ENCODE results near the gene SART3. TPM values are rescaled to one million over a fixed set of nuclear protein-coding genes. Genes with fewer than 3 reads are reported as not detected.
"Not testable (repeated sequence)": the region's sequence is repeated elsewhere in the genome, so short reads cannot be mapped to it uniquely, and the experiment has no call there.

The SART3 gene
- total RNA-seq, 1 donor from 2014 or later, result 79.0 TPM

GRCh38 chr12:108594323-108594903 is 33.4 kb upstream of the SART3 start:
- H3K36me3 Mint-ChIP-seq, result no peaks in the 10 kb centered on the region
- Histone ChIP-seq H3K9ac (no peak overlapping the region), H3K36me3 (no peaks in the 10 kb centered on the region), H3K4me2 (no peak overlapping the region), H3K4me1 (peaks cover 20% of the 10 kb centered on the region), H3K9me3 (ENCODE audit: low read depth) (no peaks in the 10 kb centered on the region), H3K4me3 (no peak overlapping the region), H3K27me3 (no peaks in the 10 kb centered on the region), H2AFZ (replicated peaks) (no peak overlapping the region), H3F3A (ENCODE audit: low read depth) (peaks cover 11% of the 10 kb centered on the region), H3K27ac (peak overlapping the region; percentile 46), H3K79me2 (ENCODE audit: low read depth) (no peaks in the 10 kb centered on the region), H4K20me1 (ENCODE audit: low read depth) (no peaks in the 10 kb centered on the region)
- H3K4me3 Mint-ChIP-seq, result no peak overlapping the region
- H3K27me3 Mint-ChIP-seq (ENCODE audit: insufficient read depth, low read depth), result peaks cover 18% of the 10 kb centered on the region
- DNase-seq (ENCODE audit: low spot score), result no peak
- no peak overlapping the region for H3K27ac Mint-ChIP-seq
- H3K9me3 Mint-ChIP-seq, result no peaks in the 10 kb centered on the region
- peaks cover 22% of the 10 kb centered on the region for H3K4me1 Mint-ChIP-seq
- TF ChIP-seq EZH2 (IDR thresholded peaks at IDR 0.05), result no peak
- TF ChIP-seq EZH2phosphoT487 (IDR thresholded peaks at IDR 0.05), result no peak

- Histone ChIP-seq H4K20me1 (ENCODE audit: low read depth) (no peaks in the 10 kb centered on the region), H2AFZ (replicated peaks) (no peak overlapping the region), H3F3A (ENCODE audit: low read depth) (peaks cover 4% of the 10 kb centered on the region), H3K27me3 (no peaks in the 10 kb centered on the region), H3K36me3 (no peaks in the 10 kb centered on the region), H3K9ac (no peak overlapping the region), H3K4me1 (peaks cover 29% of the 10 kb centered on the region), H3K4me2 (no peak overlapping the region), H3K79me2 (ENCODE audit: low read depth) (no peaks in the 10 kb centered on the region), H3K9me3 (ENCODE audit: low read depth) (no peaks in the 10 kb centered on the region), H3K4me3 (no peak overlapping the region), H3K27ac (no peak overlapping the region)
- TF ChIP-seq EZH2 (IDR thresholded peaks at IDR 0.05) (no peak), EZH2phosphoT487 (IDR thresholded peaks at IDR 0.05) (no peak), CTCF (IDR thresholded peaks at IDR 0.05) (no peak)
- H3K27ac Mint-ChIP-seq, result no peak overlapping the region
- H3K9me3 Mint-ChIP-seq, result no peaks in the 10 kb centered on the region
- H3K4me3 Mint-ChIP-seq, result no peak overlapping the region
- no peaks in the 10 kb centered on the region for H3K36me3 Mint-ChIP-seq
- H3K4me1 Mint-ChIP-seq, result peaks cover 31% of the 10 kb centered on the region
- DNase-seq (ENCODE audit: low spot score), result no peak
- peaks cover 8% of the 10 kb centered on the region for H3K27me3 Mint-ChIP-seq (ENCODE audit: insufficient read depth, low read depth)
Measured at GRCh38 chr12:108592033-108592909, 31.3 kb upstream of the SART3 start.

GRCh38 chr12:108591267-108591980 is 30.5 kb upstream of the SART3 start:
- Mint-ChIP-seq H3K4me3 (no peak overlapping the region), H3K9me3 (no peaks in the 10 kb centered on the region), H3K27ac (peak overlapping the region; percentile 91), H3K36me3 (no peaks in the 10 kb centered on the region), H3K4me1 (peaks cover 27% of the 10 kb centered on the region), H3K27me3 (ENCODE audit: insufficient read depth, low read depth) (peaks cover 5% of the 10 kb centered on the region)
- no peak overlapping the region for H3K9ac ChIP-seq
- peaks cover 29% of the 10 kb centered on the region for H3K4me1 ChIP-seq
- no peaks in the 10 kb centered on the region for H3K79me2 ChIP-seq (ENCODE audit: low read depth)
- H3K36me3 ChIP-seq, result no peaks in the 10 kb centered on the region
- peak; percentile 15 for DNase-seq (ENCODE audit: low spot score)
- no peaks in the 10 kb centered on the region for H3K27me3 ChIP-seq
- no peak overlapping the region for H3K27ac ChIP-seq
- H4K20me1 ChIP-seq (ENCODE audit: low read depth), result no peaks in the 10 kb centered on the region
- H3F3A ChIP-seq (ENCODE audit: low read depth), result peaks cover 4% of the 10 kb centered on the region
- H3K9me3 ChIP-seq (ENCODE audit: low read depth), result no peaks in the 10 kb centered on the region
- no peak overlapping the region for H3K4me3 ChIP-seq
- TF ChIP-seq EZH2phosphoT487 (IDR thresholded peaks at IDR 0.05), result no peak
- no peak for TF ChIP-seq CTCF (IDR thresholded peaks at IDR 0.05)
- no peak for TF ChIP-seq EZH2 (IDR thresholded peaks at IDR 0.05)
- no peak overlapping the region for H2AFZ ChIP-seq (replicated peaks)
- H3K4me2 ChIP-seq, result no peak overlapping the region

GRCh38 chr12:108590463-108590862 is 29.5 kb upstream of the SART3 start:
- DNase-seq (ENCODE audit: low spot score); H3K9me3 ChIP-seq (ENCODE audit: low read depth); H3K4me3 ChIP-seq; H3K27ac ChIP-seq; H3K27me3 ChIP-seq; H3K9ac ChIP-seq; H3F3A ChIP-seq (ENCODE audit: low read depth); H3K36me3 Mint-ChIP-seq; H4K20me1 ChIP-seq (ENCODE audit: low read depth); H2AFZ ChIP-seq (replicated peaks); H3K36me3 ChIP-seq; H3K79me2 ChIP-seq (ENCODE audit: low read depth); H3K27ac Mint-ChIP-seq; H3K9me3 Mint-ChIP-seq; H3K27me3 Mint-ChIP-seq (ENCODE audit: insufficient read depth, low read depth); H3K4me3 Mint-ChIP-seq: not testable (repeated sequence)
- H3K4me1 ChIP-seq, result peaks cover 29% of the 10 kb centered on the region
- H3K4me2 ChIP-seq, result peak overlapping the region; percentile 33
- peaks cover 27% of the 10 kb centered on the region for H3K4me1 Mint-ChIP-seq

Measured in neural progenitor cell (in vitro differentiated cells).